ENCODE results near the gene GPATCH8.

GRCh38 chr17:44522883-44523671 is 19.9 kb upstream of the GPATCH8 start:
- TF ChIP-seq CTCF (IDR thresholded peaks at IDR 0.05) (peak in 5 of 6 experiments; percentile 37 to 68 (median 58)), POLR2A (IDR thresholded peaks at IDR 0.05) (no peak)

All from esophagus squamous epithelium (tissue), 4 donors.